Gastroesophageal sphincter (tissue), 4 donors: ENCODE data around the gene ELP4. TPM values are rescaled to one million over a fixed set of nuclear protein-coding genes. Genes with fewer than 3 reads are reported as not detected.
A peak's percentile ranks its signal among the peaks of the same experiment; 100 is the strongest.

Experiments
- ATAC-seq: fragments of 150-250 bp; one replicate; pipeline ENCODE4 v1.9.1; 2016; ENCODE audit warnings: mild to moderate bottlenecking, moderate library complexity
- H3K27ac ChIP-seq, 4 donors: fragments of 200-600 bp; sonication (generic) in 3 of 4; 1 replicate in 3 of 4; 2 replicates in 1 of 4; pipeline ENCODE4 v1.5.1; 2016 to 2019
- H3K27me3 ChIP-seq: fragments of 200-600 bp; sonication (generic); one replicate; pipeline ENCODE4 v1.5.1; 2019
- H3K36me3 ChIP-seq, 2 donors: fragments of 200-600 bp; sonication (generic); one replicate each; pipeline ENCODE4 v1.5.1; 2019; ENCODE audit warnings: control low read depth in 1 of 2
- H3K4me1 ChIP-seq, 3 donors: fragments of 200-600 bp; sonication (generic); 1 replicate in 2 of 3; 2 replicates in 1 of 3; pipeline ENCODE4 v1.5.1; 2016 to 2019; ENCODE audit warnings: control low read depth in 2 of 3
- H3K4me3 ChIP-seq, 2 donors: fragments of 200-600 bp; sonication (generic); one replicate each; pipeline ENCODE4 v1.5.1; 2019; ENCODE audit warnings: mild to moderate bottlenecking in 1 of 2, moderate library complexity in 1 of 2
- H3K9me3 ChIP-seq, 3 donors: fragments of 200-600 bp; sonication (generic); one replicate each; pipeline ENCODE4 v1.5.1; 2017 to 2019; ENCODE audit warnings: control low read depth in 2 of 3
- EP300 ChIP-seq: sonication (generic); formaldehyde crosslinking; IDR thresholded peaks from one replicate; pipeline ENCODE4 v1.6.1; 2017; ENCODE audit warnings: antibody characterized with exemption, mild to moderate bottlenecking
- POLR2A ChIP-seq, 2 donors: fragments of 450-650 bp; IDR thresholded peaks; one replicate each; pipeline ENCODE4 v1.6.1; 2017; ENCODE audit warnings: antibody characterized with exemption in 2 of 2, mild to moderate bottlenecking in 2 of 2, moderate library complexity in 1 of 2
- POLR2AphosphoS5 ChIP-seq: sonication (generic); formaldehyde crosslinking; IDR thresholded peaks from one replicate; pipeline ENCODE4 v1.6.1; 2017; ENCODE audit warnings: antibody characterized with exemption
- WGBS, 2 donors: methylation state at CpG; one replicate each; pipeline ENCODE4 v1.1.5; 2018; ENCODE audit warnings: low coverage in 1 of 2; 5-methylcytosine and 5-hydroxymethylcytosine counted together
- total RNA-seq, 4 donors: library from RNA; depleted of rRNA; stranded (reverse); fragments of >200 nt; gene quantifications; one replicate each; pipeline ENCODE4 v1.1.0, GENCODE V29; 2016
- TF ChIP-seq, protein P1 (sequence below), 4 experiments: fragments of 200-600 bp in 2 of 4; fragments of 450-650 bp in 2 of 4; sonication (generic) in 1 of 4; IDR thresholded peaks; one replicate each; pipeline ENCODE4 v1.5.1; 2017 to 2019; ENCODE audit warnings: antibody characterized with exemption in 4 of 4, mild to moderate bottlenecking in 2 of 4, moderate library complexity in 2 of 4

Gene ELP4
- total RNA-seq, 4 donors from 2014 or later, result 20.6 to 33.8 (median 31.6) TPM

- Histone ChIP-seq H3K4me1 (peaks cover 0 to 33% (median 3%) of the 10 kb centered on the region in 3 donors), H3K4me3 (peak overlapping the region; percentile 76 to 89), H3K27ac (peak overlapping the region; percentile 44 to 89 (median 89)), H3K9me3 (no peaks in the 10 kb centered on the region), H3K27me3 (no peaks in the 10 kb centered on the region), H3K36me3 (peaks cover 0 to 10% of the 10 kb centered on the region in 2 donors)
- 1% methylated on average over 8 of the region's 8 CpGs for WGBS, 2 donors
- TF ChIP-seq, protein P1, sequence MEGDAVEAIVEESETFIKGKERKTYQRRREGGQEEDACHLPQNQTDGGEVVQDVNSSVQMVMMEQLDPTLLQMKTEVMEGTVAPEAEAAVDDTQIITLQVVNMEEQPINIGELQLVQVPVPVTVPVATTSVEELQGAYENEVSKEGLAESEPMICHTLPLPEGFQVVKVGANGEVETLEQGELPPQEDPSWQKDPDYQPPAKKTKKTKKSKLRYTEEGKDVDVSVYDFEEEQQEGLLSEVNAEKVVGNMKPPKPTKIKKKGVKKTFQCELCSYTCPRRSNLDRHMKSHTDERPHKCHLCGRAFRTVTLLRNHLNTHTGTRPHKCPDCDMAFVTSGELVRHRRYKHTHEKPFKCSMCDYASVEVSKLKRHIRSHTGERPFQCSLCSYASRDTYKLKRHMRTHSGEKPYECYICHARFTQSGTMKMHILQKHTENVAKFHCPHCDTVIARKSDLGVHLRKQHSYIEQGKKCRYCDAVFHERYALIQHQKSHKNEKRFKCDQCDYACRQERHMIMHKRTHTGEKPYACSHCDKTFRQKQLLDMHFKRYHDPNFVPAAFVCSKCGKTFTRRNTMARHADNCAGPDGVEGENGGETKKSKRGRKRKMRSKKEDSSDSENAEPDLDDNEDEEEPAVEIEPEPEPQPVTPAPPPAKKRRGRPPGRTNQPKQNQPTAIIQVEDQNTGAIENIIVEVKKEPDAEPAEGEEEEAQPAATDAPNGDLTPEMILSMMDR (IDR thresholded peaks at IDR 0.05), result no peak
- no peak for TF ChIP-seq POLR2A (IDR thresholded peaks at IDR 0.05)
- TF ChIP-seq EP300, result no peak
- TF ChIP-seq POLR2AphosphoS5, result no peak
- ATAC-seq, result no peak
Observed at GRCh38 chr11:31509051-31509428, 527 bp upstream of the ELP4 start.

- Histone ChIP-seq H3K27ac (no peak overlapping the region), H3K36me3 (no peaks in the 10 kb centered on the region), H3K4me1 (peaks cover 0 to 33% (median 3%) of the 10 kb centered on the region in 3 donors), H3K27me3 (no peaks in the 10 kb centered on the region), H3K9me3 (no peaks in the 10 kb centered on the region), H3K4me3 (no peak overlapping the region)
- ATAC-seq, result no peak
- WGBS, 2 donors, result 85 to 97% methylated on average over 6 of the region's 6 CpGs
- TF ChIP-seq EP300, result no peak
- no peak for TF ChIP-seq POLR2AphosphoS5
- no peak for TF ChIP-seq POLR2A (IDR thresholded peaks at IDR 0.05)
- TF ChIP-seq, protein P1 (IDR thresholded peaks at IDR 0.05), result no peak
Observed at GRCh38 chr11:31512117-31512516, 2.5 kb downstream of the ELP4 start.

GRCh38 chr11:31521497-31522150 is 12.1 kb downstream of the ELP4 start:
- no peaks in the 10 kb centered on the region for H3K27me3 ChIP-seq
- no peak overlapping the region for H3K4me3 ChIP-seq
- no peaks in the 10 kb centered on the region for H3K4me1 ChIP-seq
- no peaks in the 10 kb centered on the region for H3K36me3 ChIP-seq
- TF ChIP-seq, protein P1 (IDR thresholded peaks at IDR 0.05), result no peak
- TF ChIP-seq POLR2A (IDR thresholded peaks at IDR 0.05), result no peak
- no peak for TF ChIP-seq EP300
- TF ChIP-seq POLR2AphosphoS5, result no peak
- H3K9me3 ChIP-seq, result no peaks in the 10 kb centered on the region
- no peak for ATAC-seq
- no peak overlapping the region for H3K27ac ChIP-seq

- Histone ChIP-seq H3K27ac (no peak overlapping the region), H3K27me3 (no peaks in the 10 kb centered on the region), H3K4me3 (no peak overlapping the region), H3K36me3 (no peaks in the 10 kb centered on the region), H3K4me1 (no peaks in the 10 kb centered on the region), H3K9me3 (no peaks in the 10 kb centered on the region)
- TF ChIP-seq, protein P1 (IDR thresholded peaks at IDR 0.05), result no peak
- TF ChIP-seq POLR2A (IDR thresholded peaks at IDR 0.05) (no peak), POLR2AphosphoS5 (no peak), EP300 (no peak)
- ATAC-seq, result no peak
- WGBS, 2 donors, result 84 to 90% methylated on average over 1 to 2 of the region's 2 CpGs
Observed at GRCh38 chr11:31529189-31529588, 19.6 kb downstream of the ELP4 start.

GRCh38 chr11:31529701-31530100 is 20.1 kb downstream of the ELP4 start:
- no peak for ATAC-seq
- TF ChIP-seq POLR2AphosphoS5 (no peak), EP300 (no peak), POLR2A (IDR thresholded peaks at IDR 0.05) (no peak)
- TF ChIP-seq, protein P1 (IDR thresholded peaks at IDR 0.05), result no peak
- H3K36me3 ChIP-seq, result no peaks in the 10 kb centered on the region
- H3K27ac ChIP-seq, result no peak overlapping the region
- no peak overlapping the region for H3K4me3 ChIP-seq
- H3K4me1 ChIP-seq, result no peaks in the 10 kb centered on the region
- no peaks in the 10 kb centered on the region for H3K27me3 ChIP-seq
- H3K9me3 ChIP-seq, result no peaks in the 10 kb centered on the region
